Activated CD8-positive, alpha-beta memory T cell treated with anti-CD3 and anti-CD28 coated beads for 4 hours (primary cell): Measurements from ENCODE around the gene CGGBP1.
"Not testable (repeated sequence)": the region's sequence is repeated elsewhere in the genome, so short reads cannot be mapped to it uniquely, and the experiment has no call there.

ENCODE experiments used
- DNase-seq, 2 donors: peaks; one replicate each; pipeline ENCODE4 v3.0.0-alpha.2; 2020; ENCODE audit warnings: low read depth in 2 of 2

The CGGBP1 gene

GRCh38 chr3:88034491-88035275, 24.1 kb downstream of the CGGBP1 start:
- no peak for DNase-seq

- DNase-seq: no peak
Measured at GRCh38 chr3:88033808-88034207, 25.0 kb downstream of the CGGBP1 start.

GRCh38 chr3:88033079-88033478, 25.7 kb downstream of the CGGBP1 start:
- no peak for DNase-seq

- no peak for DNase-seq
Measured at GRCh38 chr3:88032245-88032644, 26.6 kb downstream of the CGGBP1 start.

GRCh38 chr3:88031642-88032077, 27.1 kb downstream of the CGGBP1 start:
- DNase-seq: no peak

- DNase-seq: no peak
Measured at GRCh38 chr3:88030210-88030609, 28.6 kb downstream of the CGGBP1 start.

- no peak for DNase-seq
Measured at GRCh38 chr3:88028876-88029275, 29.9 kb downstream of the CGGBP1 start.

GRCh38 chr3:88025001-88025552, 33.7 kb downstream of the CGGBP1 start:
- no peak for DNase-seq

GRCh38 chr3:88019024-88019423, 39.8 kb downstream of the CGGBP1 start:
- DNase-seq: no peak

- DNase-seq: not testable (repeated sequence)
Measured at GRCh38 chr3:88015656-88016055, 43.1 kb downstream of the CGGBP1 start.

- no peak for DNase-seq
Measured at GRCh38 chr3:88013592-88013991, 45.2 kb downstream of the CGGBP1 start.

- DNase-seq: no peak
Measured at GRCh38 chr3:88010810-88011209, 48.0 kb downstream of the CGGBP1 start.

- DNase-seq: no peak
Measured at GRCh38 chr3:88009066-88009465, 49.7 kb downstream of the CGGBP1 start.

- no peak for DNase-seq
Measured at GRCh38 chr3:88005066-88005465, 53.7 kb downstream of the CGGBP1 start.

GRCh38 chr3:88003115-88003755, 55.6 kb downstream of the CGGBP1 start:
- no peak for DNase-seq

- no peak for DNase-seq
Measured at GRCh38 chr3:88002448-88002847, 56.4 kb downstream of the CGGBP1 start.
